Osteocyte (in vitro differentiated cells): ENCODE data around the gene PDGFB. TPM values are rescaled to one million over a fixed set of nuclear protein-coding genes. Genes with fewer than 3 reads are reported as not detected.
A peak's percentile ranks its signal among the peaks of the same experiment; 100 is the strongest.

ENCODE experiments used
- DNase-seq: peaks from one replicate; pipeline ENCODE4 v3.0.0; 2021; ENCODE audit warnings: mixed read lengths; ENCODE audit not compliant: unreplicated experiment; ENCODE audit errors: extremely low spot score
- H3K27ac Mint-ChIP-seq: one replicate; pipeline ENCODE4 v1.8.0; 2021; ENCODE audit warnings: mild to moderate bottlenecking, mixed read lengths; ENCODE audit not compliant: unreplicated experiment
- H3K27me3 Mint-ChIP-seq: one replicate; pipeline ENCODE4 v1.8.0; 2021; ENCODE audit warnings: mixed read lengths; ENCODE audit not compliant: unreplicated experiment
- H3K36me3 Mint-ChIP-seq: one replicate; pipeline ENCODE4 v1.8.0; 2021; ENCODE audit warnings: mixed read lengths; ENCODE audit not compliant: unreplicated experiment
- H3K4me1 Mint-ChIP-seq: one replicate; pipeline ENCODE4 v1.8.0; 2021; ENCODE audit warnings: mixed read lengths; ENCODE audit not compliant: unreplicated experiment
- H3K4me3 Mint-ChIP-seq: one replicate; pipeline ENCODE4 v1.8.0; 2021; ENCODE audit warnings: mild to moderate bottlenecking, moderate library complexity, mixed read lengths; ENCODE audit not compliant: unreplicated experiment
- H3K9me3 Mint-ChIP-seq: one replicate; pipeline ENCODE4 v1.8.0; 2021; ENCODE audit warnings: mixed read lengths; ENCODE audit not compliant: unreplicated experiment
- total RNA-seq: library from RNA; stranded (reverse); gene quantifications from 2 replicates; pipeline ENCODE4 v1.2.1, GENCODE V29; 2021
- TF ChIP-seq, protein P1 (sequence below): fragments of 200-600 bp; sonication (generic); IDR thresholded peaks from 2 replicates; pipeline ENCODE4 v1.5.0; 2021; ENCODE audit warnings: antibody characterized with exemption, mild to moderate bottlenecking, moderate library complexity

PDGFB gene
- total RNA-seq, 1 donor from 2014 or later, result 16.8 TPM

- H3K27me3 Mint-ChIP-seq, result no peaks in the 10 kb centered on the region
- H3K36me3 Mint-ChIP-seq, result peaks cover 3% of the 10 kb centered on the region
- TF ChIP-seq, protein P1, sequence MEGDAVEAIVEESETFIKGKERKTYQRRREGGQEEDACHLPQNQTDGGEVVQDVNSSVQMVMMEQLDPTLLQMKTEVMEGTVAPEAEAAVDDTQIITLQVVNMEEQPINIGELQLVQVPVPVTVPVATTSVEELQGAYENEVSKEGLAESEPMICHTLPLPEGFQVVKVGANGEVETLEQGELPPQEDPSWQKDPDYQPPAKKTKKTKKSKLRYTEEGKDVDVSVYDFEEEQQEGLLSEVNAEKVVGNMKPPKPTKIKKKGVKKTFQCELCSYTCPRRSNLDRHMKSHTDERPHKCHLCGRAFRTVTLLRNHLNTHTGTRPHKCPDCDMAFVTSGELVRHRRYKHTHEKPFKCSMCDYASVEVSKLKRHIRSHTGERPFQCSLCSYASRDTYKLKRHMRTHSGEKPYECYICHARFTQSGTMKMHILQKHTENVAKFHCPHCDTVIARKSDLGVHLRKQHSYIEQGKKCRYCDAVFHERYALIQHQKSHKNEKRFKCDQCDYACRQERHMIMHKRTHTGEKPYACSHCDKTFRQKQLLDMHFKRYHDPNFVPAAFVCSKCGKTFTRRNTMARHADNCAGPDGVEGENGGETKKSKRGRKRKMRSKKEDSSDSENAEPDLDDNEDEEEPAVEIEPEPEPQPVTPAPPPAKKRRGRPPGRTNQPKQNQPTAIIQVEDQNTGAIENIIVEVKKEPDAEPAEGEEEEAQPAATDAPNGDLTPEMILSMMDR, result no peak
Observed at GRCh38 chr22:39197578-39197977, 47.2 kb downstream of the PDGFB start.

GRCh38 chr22:39194098-39194497 is 50.7 kb downstream of the PDGFB start:
- H3K4me1 Mint-ChIP-seq, result no peaks in the 10 kb centered on the region
- H3K4me3 Mint-ChIP-seq, result no peak overlapping the region
- no peak overlapping the region for H3K27ac Mint-ChIP-seq

More at GRCh38 chr22:39197578-39197977, 47.2 kb downstream of the PDGFB start:
- peaks cover 4% of the 10 kb centered on the region for H3K9me3 Mint-ChIP-seq
- no peaks in the 10 kb centered on the region for H3K4me1 Mint-ChIP-seq
- H3K4me3 Mint-ChIP-seq, result no peak overlapping the region
- H3K27ac Mint-ChIP-seq, result no peak overlapping the region
- DNase-seq, result no peak

GRCh38 chr22:39188809-39189208 is 56.0 kb downstream of the PDGFB start:
- Mint-ChIP-seq H3K36me3 (no peaks in the 10 kb centered on the region), H3K27ac (no peak overlapping the region), H3K4me3 (no peak overlapping the region), H3K9me3 (no peaks in the 10 kb centered on the region), H3K27me3 (no peaks in the 10 kb centered on the region), H3K4me1 (no peaks in the 10 kb centered on the region)
- DNase-seq, result no peak
- TF ChIP-seq, protein P1, result no peak

More at GRCh38 chr22:39194098-39194497, 50.7 kb downstream of the PDGFB start:
- DNase-seq, result no peak
- H3K27me3 Mint-ChIP-seq, result no peaks in the 10 kb centered on the region
- TF ChIP-seq, protein P1, result no peak
- H3K36me3 Mint-ChIP-seq, result peaks cover 3% of the 10 kb centered on the region
- H3K9me3 Mint-ChIP-seq, result peaks cover 4% of the 10 kb centered on the region

DNA sequence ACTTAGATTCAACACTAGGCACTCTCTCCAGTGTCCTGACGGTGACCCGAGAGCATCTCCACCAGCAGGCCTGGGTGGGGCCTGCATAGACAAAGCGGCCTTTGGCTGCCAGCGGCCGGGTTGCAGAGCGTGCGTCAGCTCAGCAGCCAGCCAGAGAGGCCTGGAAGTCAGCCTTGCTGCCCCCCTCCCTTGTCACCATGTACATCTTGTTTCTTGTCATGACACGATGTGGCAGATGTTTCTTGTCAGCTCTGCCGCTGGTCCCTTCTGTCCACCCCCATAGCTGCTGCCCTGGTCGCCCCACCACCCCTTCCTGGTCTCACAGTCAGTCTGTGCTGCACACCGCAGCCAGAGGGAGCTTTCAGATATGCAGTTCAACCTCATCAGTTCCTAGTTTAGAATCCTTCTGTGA is 59.2 kb downstream of the PDGFB start:
- Mint-ChIP-seq H3K9me3 (no peaks in the 10 kb centered on the region), H3K4me3 (no peak overlapping the region), H3K36me3 (no peaks in the 10 kb centered on the region), H3K27me3 (no peaks in the 10 kb centered on the region), H3K4me1 (no peaks in the 10 kb centered on the region), H3K27ac (no peak overlapping the region)
- DNase-seq, result no peak
- TF ChIP-seq, protein P1, result peak; percentile 20

DNA sequence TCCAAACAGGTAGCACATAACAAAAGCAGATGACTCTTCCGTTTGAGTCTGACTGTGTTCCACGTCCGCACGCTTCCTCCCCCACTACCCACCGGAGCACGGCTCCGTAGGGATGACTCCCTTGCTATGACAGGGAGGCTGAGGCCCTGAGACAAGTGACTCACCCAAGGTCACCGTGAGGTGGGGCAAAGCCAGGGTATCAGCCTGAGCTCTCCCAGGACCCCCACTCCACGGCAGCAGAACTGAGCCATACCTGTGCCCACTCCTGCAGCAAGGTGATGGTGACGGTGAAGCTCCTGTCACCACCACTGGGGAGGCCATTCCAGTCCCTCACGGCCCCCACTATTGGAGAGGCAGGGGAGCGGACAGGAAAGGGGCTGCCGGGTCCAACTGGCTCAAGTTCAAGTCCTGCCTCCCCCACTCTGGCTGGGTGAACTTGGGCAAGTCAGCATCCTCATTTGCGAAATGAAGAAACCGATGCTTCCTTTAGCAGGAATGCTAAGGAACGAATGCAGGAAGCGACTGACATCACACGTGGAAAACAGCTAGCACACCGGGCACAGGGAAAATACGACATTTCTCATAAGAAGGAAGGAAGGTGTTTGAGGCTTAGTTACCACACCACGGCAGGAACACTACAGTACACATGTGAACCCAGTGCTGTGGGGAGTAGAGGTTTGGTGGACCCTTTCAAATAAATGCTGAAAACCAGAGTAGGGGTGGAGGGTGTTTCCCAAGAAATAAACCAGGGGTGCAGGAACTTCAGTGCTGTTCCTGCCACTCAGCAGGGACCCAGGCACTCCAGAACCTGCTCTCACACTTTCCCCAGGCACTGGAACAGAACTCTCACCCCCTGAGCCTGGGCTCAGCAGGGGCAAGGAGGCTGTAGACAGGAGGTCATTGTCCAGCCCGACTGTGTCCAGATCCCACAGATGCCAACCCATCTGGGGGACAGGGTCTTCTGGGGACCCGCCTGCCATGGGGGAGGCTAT is 59.9 kb downstream of the PDGFB start:
- TF ChIP-seq, protein P1, result no peak
- Mint-ChIP-seq H3K27me3 (no peaks in the 10 kb centered on the region), H3K36me3 (no peaks in the 10 kb centered on the region), H3K27ac (no peak overlapping the region), H3K4me1 (no peaks in the 10 kb centered on the region), H3K9me3 (no peaks in the 10 kb centered on the region), H3K4me3 (no peak overlapping the region)
- DNase-seq, result no peak
